IPS DF 19.7 (cell line): ENCODE data around the gene ERICH6B.

Experiments used
- DNase-seq: peaks from one replicate; pipeline ENCODE4 v3.0.0-alpha.2; 2013; ENCODE audit warnings: low read depth, low spot score

ERICH6B gene

DNA sequence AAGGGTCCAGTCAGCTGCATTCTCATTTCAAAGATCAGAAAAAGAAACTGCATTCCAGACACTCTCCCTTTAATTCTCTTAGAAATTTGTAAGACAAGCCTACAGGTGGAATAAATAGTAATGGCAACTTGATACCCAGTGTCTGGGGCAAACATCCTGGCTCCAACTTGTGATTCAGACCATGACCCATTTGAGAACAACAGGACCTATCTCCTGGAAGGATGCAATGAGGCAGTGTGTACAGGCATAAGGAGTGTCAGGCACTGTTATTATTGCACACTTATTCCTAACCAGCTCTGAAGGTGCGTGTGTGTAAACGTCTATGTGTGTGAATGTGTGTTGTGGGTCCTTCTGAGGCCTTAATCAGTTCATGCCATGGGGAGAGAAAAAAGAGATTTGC lies 13.9 kb downstream of the ERICH6B start:
- DNase-seq = no peak

DNA sequence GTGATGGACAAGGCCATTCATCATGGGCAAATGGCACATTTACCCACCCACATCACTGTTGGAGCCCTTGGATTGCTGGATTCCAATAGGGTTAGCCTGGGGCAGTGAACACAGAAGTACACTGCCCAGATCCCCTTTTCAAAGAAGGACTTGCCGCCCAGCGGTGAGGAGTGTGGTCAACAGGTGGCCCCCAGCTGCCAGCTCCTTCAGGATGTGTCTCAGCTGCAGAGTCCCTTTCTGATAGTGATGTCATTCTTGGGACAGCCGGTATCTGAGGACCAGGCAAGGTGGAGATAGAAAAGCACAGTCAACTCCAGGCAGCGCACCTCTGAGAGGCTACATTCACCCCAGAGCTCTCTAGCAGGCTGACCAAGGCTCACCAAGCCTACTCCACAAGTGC lies 16.9 kb downstream of the ERICH6B start:
- DNase-seq = no peak

DNA sequence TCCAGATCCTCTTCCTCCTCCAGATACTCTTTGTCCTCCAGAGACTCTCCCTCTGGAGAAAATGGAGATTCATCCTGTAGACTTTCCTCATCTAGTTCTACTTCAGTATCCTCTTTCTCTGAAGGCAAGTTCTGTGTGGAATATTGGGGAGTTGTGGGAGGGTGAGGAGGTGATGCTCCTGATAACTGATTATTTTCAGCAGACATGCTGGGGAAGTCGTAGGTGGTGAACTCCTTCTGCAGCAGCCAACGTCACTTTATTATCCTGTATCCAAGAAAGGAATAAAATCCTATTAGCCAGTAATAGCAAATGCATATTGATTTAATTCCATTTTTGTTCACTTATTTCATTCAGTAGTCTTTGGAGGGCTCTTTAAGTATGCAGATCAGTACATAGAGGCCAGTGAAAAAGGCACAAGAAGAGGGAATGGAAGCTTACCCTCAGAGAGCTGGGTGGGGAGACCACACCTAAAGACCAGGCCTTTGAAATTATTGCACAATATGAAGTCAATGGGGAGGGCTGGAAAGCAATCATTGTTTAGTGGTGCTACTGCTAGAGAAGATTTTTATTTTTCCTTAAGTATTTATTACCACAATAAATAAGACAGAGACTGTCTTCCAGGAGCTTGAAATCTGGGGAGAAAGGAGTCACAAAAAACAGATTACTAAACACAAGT lies 18.6 kb downstream of the ERICH6B start:
- DNase-seq = no peak

DNA sequence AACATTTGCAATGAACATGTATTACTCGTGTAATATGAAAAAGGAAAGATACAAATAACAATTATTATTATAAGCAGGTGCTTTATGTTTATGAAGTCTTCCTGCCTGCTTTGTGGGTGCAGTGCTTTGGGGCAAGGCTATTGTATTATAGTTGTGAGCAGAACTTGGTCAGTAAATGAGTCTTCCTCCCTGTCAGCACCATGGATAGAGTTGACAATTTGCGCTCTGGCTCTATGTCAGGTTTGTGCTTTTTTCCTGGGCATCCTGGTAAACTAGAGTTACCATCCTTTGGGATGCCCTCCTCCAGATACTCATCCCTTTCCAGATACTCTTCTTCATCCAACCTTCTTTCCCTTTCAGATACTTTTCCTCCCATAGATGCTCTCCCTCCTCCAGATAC lies 19.6 kb downstream of the ERICH6B start:
- DNase-seq = no peak

DNA sequence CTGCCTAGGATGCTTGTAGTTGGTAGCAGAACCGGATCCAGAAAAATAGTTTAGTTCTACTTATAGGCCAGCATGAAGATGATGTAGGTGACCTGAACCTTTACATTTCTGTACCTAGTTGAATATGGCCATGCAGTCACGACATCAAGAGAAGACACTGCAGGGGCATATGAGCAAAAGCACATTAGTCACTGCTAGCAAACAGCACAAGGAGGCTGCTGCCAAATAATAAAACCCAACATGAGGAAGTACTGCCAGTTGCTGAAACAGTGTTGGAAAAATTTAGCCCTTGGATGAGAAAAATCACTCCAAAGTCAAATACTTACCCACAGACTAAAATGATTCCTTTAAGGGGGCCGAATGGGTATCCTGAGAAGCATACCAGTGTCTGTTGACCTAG lies 20.8 kb downstream of the ERICH6B start:
- no peak for DNase-seq

DNA sequence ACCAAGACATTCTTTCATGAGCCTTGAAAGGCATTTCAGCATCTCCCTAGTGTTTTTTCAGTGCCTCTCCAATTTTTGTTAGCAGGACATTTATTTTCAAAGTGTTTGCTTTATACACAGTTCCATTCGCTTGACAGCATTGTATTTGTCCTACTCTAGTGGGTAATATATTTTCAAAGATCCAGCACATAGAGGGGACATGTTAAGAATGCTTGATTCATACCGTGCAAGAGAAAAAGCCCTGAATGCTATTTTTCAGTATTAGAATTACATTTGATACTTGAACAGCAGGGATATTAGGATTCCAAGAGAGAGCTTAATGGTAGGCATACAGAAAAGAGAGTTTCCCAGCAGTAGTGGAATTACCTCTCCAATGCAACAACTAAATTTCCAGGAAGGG lies 21.3 kb downstream of the ERICH6B start:
- no peak for DNase-seq

DNA sequence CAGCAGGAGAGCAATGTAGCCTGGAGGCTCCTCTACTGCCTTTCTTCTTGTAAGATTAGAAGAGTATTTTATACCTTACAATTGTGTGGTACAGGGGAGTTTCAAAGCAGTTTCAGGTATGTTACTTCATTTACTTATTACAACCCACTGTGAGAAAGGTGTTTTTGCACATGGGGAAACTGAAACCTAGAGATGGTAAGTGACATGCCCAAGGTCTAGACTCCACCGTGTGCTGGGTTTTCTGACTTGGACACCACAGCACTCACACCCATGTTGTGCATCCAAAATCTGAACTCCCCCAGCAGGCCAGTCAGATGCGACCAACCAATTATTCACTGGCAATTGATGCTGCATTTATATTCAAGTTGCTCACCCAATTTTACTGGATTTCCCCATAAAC lies 22.8 kb downstream of the ERICH6B start:
- no peak for DNase-seq

DNA sequence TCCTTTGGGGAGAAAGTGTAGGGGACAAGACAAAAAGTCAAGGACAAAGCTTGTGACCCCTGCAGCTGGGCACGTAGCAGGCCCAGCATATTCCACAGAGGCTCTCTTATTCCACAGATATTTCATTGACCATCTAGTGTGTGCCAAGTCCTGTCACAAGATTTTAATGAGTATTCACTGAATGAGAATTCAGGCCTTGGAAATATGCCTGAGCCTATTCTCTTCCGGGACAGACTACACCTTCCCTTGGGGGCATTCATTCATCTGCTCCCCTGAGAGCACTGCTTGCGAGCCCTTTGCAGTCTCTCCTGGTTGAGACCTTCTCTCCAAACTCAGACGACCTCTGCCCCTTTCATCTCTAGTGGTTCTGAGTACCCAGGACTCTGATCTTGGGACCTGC lies 25.5 kb downstream of the ERICH6B start:
- DNase-seq = no peak

DNA sequence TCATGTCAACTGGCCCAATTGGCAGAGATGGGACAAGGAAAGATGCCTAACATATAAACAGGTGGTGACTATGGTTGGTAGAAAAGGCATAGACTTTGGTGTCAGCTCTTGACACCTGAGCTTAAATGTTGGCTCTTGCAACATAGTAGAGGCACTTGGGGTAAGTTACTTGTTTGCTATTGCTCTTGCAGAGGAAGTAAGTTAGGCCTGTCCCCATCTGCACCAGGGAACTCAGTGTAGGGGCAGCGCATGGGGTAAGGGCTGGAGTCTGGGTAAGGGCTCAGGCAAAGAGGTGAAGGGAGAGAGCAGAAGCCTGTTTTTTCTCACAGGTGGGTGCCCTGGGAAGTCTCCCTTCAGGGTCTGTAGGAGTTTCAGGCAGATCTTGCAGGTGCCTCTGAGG lies 27.6 kb downstream of the ERICH6B start:
- no peak for DNase-seq

DNA sequence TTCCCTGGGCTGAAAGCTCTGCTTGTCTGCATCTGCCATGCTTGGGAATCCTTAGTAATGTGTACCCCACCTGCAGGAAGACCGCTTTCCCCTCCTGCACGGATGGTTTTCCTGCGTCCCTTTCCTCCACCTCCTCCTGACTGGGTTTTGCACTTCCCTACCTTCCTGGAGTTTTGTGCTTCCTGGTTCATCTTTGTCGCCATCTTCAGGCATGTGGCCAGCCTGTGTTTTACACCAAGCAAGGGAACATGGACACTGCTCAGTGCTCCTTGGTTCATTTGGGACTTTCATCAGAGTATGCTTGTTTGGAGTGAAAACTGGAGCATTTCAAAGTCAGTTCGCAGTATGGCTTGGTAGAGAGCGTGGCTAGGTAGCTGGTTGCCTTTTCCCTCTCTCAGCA lies 30.7 kb downstream of the ERICH6B start:
- no peak for DNase-seq

DNA sequence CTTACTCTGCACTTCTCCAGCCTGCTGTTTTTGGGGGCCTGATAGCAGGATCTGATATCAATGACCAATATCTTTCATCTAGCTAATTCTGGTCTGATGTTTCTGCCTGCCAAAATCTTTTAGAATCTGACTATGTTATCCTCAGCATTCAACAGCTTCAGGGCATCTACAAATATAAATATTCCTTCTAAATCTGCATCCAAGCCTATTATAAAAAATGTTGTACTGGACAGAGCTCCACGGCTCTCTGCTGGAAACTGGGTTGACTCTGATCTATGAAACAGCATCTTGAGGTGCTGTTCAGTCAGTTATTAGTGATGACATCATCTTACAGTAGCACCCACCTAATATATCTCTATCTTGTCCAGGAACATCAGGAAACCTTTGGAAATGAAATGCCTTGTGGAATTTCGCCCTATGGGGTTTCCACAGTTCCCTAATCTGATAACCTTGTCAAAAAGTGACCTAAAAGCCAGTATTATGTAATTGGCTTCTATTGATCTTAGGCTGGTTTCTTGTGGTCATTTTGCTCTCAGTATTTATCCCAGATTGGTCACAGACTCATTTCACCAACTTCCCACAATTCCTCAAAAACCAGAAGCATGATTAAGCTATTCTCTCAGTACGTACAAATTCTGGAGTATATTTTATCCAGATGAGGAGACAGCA lies 33.0 kb downstream of the ERICH6B start:
- no peak for DNase-seq

DNA sequence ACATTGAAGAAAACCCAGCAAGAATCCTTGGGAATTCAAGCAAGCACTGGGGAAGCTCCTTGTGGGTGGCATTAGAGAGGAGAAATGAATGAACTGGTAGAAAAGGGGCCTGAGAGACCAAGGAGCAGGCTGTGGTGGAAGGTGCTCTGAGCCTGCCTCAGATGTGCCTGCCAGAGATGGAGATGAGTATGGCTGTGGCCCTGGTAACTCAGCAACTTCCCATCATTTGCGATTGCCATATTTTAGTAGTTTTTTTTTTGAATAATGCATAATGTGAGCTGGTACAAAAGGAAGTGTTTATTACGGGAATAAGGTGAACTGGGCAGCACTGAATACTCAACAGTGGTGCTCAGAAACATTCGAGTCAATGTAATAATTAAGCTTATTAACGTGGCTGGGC lies 39.1 kb downstream of the ERICH6B start:
- DNase-seq = no peak

DNA sequence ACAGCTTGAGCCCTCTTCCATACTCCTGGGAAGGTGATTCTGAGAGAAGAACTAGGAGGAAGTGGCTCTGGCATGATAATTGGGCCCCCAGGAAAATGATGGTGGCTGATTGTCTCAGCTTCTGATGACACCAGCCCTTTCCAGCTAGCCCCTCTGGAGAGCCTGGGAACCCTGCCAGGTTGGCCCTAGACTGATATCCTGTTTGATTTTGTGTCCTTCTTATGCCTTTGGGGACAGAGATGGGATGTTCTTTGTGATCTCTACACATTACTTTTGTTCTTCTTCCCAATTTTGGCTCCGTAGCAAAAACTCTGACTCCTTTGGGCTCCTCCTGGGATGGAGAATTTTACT lies 39.7 kb downstream of the ERICH6B start:
- no peak for DNase-seq

DNA sequence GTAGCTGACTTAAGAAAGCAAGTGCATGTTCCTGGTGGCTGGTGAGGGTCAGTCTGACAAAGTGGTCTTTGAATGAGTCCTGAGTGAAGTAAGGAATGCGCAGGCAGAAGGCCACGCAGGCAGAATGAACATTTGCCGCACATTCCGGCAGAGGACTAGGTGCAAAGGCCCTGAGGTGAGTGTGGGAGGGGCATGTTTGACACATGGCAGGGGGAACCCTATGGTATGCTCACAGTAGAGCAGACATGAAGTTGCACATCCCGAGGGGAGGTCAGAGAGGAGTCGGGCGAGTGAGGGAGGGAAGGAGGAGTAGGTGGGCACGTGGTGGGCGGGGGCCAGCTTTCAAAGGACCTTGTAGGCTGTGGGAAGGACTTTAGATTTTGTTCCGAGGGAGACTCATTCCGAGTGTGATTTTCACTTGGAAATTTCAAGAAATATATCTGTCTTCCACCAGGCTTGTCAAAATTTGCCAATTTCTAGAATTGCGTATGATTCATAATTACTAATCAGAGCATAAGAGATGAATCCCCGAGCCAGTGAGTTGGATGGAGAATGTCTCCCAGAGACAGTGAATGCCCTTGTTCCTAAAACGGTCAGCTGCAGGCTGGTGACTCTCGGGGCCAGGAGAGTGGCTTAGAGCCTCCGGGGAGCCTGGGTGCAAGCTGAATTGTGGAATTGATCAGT lies 40.3 kb downstream of the ERICH6B start:
- DNase-seq = no peak

DNA sequence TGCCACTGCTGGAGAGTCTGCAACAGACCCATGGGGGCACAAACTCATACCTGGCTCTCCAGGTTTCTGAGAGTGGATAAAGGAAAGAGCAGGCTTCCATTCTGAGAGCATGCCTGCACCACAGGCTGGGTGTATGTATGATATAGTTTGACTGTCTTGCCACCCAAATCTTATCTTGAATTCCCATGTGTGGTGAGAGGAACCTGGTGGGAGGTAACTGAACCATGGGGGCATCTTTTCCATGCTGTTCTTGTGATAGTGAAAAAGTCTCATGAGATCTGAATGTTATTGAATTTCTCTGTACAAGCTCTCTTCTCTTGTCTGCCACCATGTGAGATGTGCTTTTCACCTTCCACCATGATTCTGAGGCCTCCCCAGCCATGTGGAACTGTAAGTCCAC lies 50.2 kb downstream of the ERICH6B start:
- no peak for DNase-seq

DNA sequence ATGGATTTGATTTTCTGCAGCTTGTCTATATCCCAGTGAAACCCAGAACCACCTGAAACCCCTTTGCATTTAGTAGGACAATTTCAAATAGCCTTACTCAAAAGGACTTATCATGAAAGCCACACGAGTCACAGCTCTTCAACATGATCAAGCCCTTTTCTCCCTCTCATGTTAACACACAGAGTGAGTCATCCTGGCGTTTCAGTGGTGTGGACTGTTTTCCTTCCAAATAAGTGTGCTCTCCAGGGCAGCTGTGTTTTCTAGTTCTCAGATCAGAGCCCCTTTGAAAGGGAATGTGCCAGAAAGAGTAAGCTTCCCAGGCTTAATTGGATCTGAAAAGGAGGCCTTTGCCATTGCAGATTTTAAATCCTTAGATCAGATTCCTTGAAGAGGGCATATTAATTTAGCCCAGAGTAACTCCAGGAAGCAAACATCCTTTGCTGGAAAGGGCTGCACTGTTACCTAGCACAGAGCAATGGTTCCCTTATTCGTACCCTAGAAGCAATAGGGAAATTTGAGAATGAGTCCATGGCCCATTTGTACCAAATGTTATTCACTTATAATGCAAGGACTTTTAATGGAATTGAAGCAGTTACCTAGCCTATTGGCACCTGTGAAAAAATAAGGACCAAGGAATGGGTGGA lies 51.3 kb downstream of the ERICH6B start:
- no peak for DNase-seq

DNA sequence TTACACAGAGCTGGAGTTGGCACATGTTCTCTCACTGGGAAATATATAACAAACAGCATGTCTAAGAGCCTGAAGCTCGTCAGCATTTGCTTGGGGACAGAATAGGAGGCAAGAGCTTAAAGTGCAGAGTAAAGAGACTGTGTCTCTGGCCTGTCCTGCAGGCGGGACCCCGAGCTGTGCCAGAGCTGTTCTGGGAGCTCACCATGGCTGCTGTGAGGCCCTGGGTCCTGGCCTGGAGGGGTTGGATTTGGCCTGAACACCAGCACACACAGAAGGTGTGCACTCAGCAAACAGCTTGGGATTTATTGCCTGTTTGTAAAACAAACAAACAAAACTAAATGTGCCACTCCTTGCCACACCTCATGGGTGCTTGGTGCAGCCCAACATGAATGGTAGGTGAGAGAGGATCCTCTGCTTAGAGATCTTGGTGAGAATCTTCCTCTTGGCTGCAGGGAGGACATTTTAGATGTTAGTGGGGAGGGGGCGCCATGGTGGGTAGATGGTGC lies 60.9 kb downstream of the ERICH6B start:
- DNase-seq = no peak

DNA sequence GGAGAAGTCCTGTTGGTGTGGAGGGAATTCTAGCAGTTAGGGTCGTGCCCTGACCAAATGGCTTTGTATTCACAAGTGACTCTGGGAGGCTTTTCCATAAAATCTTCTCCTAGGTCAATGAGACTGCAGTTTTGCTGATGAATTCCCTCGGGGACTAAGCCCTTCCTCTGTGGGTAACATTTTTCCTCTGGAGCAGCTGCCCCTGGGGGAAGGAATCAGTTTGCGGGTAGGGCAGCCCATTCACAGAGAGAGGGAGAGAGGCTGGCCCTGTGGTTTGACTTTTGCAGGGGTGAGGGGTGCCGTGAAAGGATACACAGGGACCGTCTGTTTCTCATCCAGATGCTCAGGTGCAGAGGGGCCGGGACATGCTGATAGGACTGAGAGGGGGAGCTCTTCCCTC lies 67.3 kb downstream of the ERICH6B start:
- DNase-seq = no peak

DNA sequence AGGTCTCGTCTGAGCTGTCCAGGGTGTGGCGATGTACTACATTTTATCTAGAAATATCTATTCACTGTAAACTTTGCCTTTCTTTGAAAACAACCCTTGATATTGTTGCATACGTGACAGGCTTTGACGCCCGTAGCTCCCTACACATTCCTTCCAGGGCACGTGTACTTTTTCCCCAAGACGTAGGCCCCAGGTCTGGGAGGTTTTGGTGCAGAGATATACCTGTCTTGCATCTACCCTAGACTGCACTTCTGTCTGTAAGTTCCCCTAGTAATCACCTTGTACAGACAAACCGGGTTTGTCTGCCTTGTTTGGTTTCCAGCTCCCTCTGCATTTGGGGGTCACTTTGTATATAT lies 69.2 kb downstream of the ERICH6B start:
- no peak for DNase-seq

DNA sequence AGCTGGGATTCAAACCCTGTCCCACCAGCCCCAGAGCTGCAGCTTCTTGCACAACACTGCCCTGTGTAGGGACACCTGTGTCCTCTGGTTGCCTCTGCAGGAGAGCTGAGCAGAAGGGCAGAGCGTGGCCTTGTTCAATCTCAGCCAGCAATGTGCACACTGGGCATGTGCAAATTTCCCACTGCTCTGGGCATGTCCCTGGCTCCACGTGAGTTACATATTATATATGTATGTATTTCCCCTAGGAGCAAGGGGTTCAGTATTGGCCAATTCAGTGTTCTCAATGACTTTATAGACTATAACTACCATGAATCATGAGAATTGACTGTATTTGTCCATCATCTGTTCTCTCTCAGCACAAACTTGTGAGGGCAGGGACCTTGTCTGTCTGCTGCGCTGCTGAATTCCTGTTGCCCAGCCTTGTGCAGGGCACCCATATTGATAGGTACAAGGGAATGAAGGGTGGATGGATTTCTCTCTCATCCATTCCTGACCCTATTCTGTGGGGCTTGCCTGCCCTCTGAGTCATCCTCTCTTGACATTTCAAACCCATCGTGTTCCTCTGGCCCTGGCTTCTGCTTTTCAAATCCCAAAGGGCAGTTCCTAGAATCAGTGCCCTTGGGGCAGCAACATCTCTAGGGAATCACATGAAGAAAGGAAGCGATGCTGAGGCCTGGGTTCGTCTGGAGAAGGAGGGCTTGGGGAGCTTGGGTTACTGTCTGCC lies 69.7 kb downstream of the ERICH6B start:
- DNase-seq = no peak

DNA sequence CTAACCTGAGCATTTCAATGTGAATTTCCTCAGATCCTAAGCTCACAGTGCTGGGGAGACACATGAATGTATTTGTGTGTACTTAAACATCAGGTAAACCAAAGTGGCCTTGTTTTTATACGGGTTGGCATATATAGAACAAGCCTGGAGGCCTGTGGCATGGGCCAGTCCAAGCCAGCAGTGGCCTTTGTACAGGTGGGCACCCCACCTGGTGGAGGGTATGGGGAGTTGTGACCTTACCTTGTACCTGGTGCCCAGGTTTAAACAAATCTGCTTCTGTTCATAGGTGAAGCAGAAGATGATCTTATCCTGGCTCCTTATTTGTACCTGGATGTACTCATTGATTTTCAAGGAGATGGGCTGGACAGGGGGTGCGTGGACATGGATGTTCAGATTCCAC lies 71.0 kb downstream of the ERICH6B start:
- DNase-seq = no peak

DNA sequence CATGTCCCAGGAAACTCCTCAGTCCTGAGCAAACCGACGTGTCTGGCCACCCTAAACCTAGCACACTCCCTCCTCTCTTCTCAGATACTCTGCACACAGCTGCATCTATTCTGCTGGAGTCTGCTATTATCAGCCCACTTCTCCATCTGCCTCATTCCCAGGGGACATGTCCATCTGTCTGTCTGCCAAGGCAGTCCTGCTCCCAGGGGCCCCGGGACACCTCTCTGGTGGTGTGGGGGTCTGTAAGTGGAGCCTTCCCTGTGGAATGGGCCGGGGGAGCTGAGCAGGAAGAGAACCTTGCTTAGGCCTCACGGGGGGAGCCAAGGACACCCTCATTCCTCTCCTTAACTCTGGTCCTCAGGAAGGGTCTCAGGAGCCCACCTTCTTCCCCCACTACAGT lies 72.7 kb downstream of the ERICH6B start:
- DNase-seq = no peak
